SKM-1 (cell line): Measurements from ENCODE around the gene MYL5.
"Not testable (repeated sequence)": the region's sequence is repeated elsewhere in the genome, so short reads cannot be mapped to it uniquely, and the experiment has no call there.

Source experiments
- DNase-seq: peaks from one replicate; lab custom pipeline; 2025; ENCODE audit not compliant: unreplicated experiment; lab: John Stamatoyannopoulos, UW

Gene MYL5

DNA sequence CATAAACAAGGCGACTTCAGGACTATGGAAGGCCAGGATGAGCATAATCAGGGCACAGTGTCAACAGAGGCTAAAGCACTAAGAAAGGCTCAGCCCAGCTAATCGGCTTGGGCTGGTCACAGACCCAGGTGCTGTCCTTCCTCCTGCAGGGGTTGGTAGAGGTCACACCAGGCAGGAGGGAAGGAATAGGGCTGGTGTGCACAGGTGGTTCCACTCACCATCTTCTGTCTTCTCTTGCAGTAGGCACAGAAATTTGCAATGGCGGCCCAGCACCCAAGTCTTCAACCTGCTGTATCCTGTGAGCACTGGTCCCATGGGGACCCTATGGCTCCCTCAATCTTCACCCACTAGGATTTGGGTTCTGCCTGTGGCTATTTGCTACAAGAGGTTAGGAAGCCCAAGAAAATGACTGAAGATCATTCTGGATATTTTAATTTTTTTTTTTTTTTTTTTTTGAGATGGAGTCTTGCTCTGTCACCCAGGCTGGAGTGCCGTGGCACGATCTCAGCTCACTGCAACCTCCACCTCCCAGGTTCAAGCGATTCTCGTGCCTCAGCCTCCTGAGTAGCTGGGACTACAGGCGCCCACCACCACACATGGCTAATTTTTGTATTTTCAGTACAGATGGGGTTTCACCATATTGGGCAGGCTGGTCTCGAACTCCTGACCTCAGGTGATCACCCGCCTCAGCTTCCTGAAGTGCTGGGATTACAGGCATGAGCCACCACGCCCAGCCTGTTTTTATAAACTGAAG, 4.4 kb upstream of the MYL5 start:
- not testable (repeated sequence) for DNase-seq

DNA sequence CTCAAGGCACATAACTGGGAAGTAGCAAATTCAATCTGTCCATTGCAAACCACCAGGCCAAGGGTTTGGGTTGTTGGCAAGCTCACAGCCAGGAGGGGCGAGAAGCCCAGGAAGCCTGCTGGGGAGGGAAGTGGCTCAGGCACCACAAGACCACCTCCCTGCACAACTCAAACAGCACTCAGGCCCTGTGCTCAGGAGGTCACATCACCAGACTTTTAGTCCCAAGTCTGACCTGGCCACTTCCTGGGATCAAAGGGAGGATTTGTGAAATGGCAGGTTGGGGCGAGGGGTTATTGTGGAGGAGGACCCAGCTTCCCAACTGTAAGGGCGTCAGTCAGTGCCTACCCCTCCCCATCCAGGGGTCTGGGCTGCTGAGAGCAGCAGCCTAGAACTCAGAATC, 2.6 kb upstream of the MYL5 start:
- DNase-seq = no peak

DNA sequence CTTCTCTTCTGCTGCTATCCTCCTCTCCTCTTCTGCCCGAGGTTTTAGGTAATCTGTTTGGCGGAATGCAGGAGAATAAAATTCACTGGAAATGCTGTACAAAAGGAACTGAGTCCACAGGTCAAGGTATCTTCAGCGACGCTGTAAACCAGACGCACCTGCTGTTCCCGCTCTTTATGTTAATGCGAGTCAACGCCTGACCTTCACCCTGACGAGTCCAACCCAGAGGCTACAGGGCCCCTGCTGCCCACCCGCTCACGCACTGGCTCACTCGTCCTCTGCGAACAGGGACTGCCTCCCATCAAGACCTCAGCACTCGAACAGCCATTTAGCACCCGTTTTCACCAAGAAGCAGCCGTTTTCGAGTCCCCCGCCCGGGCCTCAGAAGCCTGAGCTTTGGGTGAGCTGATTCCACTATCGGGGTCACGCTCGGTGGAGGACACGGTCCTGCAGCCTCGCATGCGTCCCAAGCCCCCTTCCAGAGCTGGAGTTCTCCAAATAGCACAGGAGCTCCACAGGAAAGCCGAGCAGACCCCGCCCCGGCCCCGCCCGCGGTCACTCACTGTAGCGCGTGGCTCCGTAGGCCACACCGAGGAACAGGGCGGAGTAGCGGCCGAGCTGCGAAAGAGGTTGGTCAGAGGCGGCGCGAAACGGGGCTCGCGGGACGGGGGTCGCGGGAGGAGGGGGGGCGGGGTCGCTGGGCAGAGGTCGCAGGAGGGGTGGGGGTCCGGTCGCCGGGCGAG, 822 bp upstream of the MYL5 start:
- DNase-seq = no peak

DNA sequence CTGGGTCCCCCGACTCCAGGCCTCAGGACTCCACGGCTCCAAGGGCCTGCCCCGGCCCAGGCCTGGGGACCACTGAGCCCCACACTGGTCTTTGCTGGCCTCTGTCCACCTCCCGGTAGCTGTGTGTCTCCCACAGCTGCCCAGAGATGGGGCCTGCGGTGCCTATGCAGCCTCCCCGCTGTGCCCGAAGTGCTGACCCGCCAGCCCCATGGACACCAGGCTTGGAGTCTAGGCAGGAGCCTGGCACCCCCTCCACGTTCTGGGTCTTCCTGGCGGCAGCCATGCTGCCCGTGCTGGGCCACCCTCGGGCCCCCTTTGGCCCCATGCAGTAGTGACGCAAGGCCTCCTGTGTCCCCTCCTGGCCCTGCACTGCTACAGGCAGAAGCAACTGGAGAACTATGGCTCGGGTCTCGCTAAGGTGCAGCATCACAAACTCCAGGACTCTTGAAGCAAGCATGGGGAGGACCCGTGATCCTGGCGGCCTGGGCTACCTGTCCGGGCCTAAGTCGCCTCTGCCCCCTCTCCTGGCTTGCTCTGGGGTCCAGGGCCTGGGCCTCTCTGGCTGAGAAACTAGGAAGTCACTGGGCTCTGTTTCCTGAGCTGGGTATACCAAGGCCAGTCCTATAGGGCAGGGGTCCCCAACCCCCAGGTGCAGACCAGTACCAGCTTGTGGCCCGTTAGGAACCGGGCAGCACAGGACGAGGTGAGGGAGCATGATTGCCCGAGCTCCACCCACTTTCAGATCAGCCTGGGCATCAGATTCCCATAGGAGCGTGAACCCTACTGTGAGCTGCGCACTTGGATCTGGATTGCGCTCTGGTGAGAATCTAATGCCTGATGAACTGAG, 917 bp downstream of the MYL5 start:
- DNase-seq = no peak

DNA sequence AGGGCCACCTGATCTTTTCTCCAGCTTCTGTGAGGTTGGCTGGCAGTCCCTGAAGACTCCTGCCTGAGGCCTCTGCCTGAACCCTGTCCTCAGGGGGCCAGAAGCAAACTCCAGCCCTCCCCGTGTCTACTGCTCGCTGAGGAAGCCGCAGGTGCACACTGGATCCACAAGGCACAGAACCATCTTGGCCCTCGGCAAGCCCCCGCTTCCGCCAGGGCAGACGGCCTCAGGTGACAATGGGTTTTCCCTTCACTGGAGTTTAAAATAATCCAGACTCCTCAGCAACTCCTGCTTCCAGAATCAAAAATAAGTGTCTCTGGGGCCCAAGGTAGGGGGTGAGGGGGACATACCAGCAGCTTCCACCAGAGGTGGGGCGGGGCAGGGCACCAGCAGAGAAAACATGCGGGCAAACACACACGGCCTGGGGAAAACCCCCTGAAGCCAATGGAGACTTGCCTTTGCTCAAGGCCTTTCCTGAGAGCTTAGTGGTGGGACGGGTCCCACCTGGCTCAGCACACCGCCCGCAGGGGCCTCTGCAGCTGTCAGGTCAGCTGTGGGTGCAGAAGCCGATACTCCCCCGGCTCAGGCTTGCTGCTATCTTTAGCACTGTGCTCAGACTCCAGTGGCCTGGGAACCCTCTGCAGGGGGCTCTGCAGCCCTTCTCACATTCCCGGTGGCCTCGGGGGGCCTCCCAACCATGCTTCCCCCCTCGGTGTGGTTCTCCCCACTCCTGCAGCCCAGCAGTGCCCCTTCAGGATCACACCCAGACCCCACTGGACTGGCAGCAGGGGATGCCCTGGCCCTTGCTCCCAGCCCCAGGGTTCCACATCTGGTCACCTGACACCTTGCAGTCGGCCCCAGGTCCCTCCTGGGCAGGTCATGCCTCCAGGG, 1.9 kb downstream of the MYL5 start:
- DNase-seq = no peak

DNA sequence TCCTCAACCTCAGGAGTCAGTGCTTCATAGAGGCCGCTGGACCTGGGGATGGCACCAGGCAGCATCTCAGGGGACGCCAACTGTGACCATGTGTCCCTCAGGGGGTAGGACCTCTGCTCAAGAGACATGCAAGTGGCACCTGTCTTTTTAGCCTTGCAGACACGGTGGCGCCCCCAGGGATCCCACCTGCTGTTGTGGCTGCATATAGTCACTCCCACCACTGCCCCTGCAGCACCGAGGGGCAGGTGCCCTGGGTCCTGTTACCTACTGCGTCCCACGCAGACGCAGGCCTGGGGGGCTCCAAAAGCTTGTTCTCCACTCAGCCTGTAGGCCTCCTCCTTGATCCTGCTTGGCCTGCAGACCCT, 2.5 kb downstream of the MYL5 start:
- DNase-seq = no peak

DNA sequence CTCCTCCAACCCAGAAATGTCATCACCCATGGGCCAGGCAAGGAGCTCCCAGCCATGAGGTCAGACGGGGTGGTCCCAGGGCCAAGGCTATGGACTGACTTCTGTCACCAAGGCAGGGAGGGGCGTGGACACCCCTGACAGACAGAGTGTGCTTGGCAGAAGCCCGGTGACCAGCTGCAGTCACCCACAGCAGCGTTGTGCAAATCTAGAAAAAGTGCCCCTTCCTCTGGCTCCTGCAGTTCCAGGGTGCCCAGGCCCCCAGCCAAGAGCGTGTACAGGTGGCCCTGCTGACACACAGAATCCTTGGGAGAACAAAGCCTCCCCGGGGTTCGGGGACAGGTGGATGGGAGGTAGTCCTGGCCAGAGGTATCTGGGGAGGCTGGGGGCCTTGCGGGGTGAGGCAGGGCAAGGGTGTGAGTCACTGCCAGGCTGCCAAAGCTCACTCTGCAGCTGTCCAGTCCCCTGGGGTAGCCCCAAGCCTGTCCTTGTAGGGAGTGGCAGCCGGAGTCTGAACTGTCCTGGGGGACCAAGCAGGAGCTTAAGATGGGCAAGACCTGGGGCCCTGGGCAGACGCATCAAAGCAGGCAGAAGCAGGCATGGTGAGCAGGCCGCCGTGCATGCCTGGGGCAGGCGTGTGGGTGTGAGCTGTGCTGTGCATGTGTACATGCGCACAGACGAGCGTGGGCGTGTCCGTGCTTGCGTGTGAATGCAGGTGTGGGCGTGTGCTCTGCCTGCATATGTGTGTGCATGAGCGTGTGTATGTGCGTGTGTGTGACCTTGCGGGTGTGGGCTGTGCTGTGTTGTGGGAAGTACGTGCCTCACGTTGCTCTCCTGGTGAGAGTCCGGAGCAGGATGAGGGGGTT, 3.3 kb downstream of the MYL5 start:
- DNase-seq = no peak

DNA sequence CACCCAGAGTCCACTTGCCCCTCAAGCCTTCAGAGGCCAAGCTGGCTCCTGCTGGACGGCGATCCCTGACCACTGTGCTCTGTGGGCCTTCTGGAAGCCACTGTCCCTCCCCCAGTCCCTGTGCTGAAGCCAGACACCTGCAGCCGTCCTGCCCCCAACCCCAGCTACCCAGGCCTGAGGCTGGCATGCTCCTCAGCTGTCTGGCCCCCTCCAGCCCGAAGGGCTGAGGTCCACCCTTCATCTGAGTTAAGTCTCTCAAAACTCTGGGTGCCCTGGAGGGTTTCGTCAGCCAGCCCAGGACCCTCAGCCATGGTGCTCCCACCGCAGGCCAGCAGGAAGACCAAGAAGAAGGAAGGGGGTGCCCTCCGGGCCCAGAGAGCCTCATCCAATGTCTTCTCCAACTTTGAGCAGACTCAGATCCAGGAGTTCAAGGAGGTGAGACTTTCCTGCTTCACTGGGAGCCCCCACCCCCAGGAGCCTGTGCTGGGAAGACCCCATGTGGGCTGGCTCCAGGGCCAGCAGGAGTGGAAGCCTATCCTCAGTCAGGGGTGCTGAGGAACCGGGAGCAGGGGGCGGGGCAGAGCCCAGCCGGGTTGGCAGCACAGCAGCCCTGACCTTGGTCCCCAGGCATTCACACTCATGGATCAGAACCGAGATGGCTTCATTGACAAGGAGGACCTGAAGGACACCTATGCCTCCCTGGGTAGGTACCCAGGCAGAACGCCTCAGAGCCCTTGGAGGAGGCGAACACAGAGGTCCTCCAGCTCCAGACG, 4.2 kb downstream of the MYL5 start:
- no peak for DNase-seq

DNA sequence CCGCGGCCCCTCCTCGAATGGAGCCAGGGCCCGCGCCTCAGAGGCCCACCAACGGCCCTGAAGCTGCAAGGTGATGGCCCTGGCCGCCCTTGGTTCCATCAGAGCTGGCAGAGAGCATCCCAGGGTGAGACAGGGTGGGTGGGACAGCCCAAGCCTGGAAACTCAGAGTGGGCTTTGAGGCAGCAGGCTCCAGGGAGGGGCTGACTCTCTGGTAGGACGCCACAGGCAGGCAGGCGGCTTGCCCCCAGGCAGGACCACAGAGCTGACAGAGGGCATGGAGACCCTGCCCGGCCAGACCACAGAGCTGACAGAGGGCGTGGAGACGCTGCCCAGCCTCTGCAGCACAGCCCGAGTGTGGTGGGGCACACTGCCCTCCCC, 4.8 kb downstream of the MYL5 start:
- DNase-seq = no peak

DNA sequence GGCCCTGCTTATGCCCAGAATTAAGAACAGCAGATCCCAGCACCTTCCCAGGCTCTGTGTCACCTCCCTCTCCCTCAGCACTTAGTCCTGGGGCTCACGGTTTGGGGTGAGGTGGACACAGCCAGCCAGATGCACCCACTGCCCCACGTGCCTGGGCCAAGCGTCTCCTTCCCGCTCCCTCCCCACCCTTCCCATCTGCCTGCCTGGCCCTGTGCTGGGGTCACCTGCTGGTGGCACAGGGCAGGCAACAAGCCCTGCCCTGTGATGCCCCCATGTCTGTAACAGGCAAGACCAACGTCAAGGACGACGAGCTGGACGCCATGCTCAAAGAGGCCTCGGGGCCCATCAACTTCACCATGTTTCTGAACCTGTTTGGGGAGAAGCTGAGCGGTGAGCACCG, 5.3 kb downstream of the MYL5 start:
- DNase-seq = no peak

DNA sequence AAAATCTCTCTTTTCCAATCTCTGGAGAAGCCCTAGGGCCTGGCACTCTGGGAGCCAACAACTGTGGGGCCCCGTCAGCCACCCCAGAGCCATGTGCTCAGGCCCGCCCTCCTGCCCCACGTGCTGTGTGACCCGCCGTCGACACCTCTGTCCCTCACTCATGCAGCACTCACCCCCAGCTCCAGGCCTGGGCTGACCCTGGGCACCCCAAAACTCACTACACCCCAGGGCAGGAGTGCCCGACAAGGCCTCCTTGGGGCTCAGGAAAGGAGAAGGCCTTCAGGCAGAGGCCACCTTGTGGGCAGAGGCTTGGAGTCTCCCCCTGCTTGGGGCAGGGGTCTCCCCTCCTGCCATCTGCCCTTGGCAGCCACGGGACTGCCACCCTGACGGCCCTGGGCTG, 5.7 kb downstream of the MYL5 start:
- DNase-seq = no peak

DNA sequence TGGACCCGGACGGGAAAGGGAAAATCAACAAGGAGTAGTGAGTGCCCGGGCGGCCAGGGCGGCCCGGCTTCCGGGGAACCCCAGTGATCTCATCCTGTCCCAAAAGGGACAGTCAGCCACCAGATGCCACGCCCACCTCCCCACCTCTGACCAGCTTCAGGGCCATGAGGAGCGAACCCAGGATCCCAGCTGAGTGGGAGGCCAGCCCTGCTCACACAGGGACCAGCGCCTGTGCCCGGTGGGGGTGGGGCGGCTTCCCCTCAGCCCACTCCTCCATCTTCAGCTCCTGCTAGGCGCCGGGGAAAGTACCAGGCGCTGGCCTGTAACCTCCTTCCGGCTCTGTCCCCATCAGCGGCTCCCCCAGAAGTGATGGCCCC, 6.2 kb downstream of the MYL5 start:
- DNase-seq = no peak

DNA sequence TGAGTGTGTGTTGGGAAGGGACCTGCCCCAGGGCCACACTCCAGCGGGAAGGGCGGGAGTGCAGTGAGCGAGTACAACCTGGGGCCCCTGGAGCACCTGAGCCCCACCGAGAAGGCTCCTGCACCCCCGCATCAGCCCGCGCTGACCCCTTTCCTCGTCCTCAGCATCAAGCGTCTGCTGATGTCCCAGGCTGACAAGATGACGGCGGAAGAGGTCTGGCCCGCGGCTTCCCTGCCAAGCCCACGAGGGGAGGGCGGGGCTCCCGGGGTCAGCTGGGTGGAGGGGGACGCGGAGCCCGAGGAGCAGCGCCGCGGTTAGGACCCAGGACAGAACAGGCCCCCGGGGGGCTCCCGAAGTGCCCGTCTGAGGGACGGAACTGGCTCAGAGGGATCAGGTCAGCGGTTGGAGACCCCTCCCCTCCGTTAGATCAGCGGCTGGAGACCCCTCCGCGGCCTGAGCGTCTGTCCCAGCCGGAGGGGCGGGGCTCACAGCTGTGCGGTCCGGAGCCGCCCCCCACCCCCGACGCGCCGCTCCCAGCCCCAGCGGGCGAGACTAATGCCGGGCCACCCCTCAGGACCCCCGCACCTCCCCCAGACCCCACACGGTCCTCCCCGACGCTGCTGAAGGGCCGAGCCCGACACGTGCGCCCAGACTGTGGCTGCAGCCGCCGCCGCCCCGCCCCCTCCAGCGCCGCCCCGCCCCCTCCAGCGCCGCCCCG, 6.7 kb downstream of the MYL5 start:
- no peak for DNase-seq

DNA sequence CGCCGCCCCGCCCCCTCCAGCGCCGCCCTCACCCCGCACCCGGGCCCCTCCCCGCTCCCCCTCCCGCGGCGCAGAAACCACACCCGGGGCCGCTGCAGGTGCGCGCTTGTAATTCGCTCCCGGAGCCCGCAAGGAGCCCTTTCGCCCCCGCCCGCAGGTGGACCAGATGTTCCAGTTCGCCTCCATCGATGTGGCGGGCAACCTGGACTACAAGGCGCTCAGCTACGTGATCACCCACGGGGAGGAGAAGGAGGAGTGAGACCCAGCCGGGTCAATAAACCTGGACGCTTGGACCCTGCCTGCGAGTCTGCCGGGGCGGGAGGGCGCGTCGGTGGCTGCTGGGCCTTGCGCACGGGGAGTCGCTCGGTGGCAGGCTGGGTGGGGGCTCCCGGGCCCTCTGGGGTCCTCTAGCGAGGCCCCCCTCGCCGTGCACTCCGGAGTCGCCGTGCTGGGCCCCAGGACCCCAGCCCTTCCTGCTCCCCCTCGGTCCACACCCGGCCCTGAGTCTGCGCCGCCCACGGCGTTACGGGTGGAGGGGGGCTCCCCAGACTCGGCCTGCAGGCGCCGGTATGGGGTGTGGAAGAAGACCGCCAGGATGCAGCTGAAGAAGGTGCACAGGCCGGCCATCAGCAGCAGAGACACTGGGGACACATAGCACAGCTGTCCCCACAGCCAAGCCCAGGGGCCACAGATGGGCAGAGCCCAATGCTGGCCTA, 7.6 kb downstream of the MYL5 start:
- DNase-seq = no peak

DNA sequence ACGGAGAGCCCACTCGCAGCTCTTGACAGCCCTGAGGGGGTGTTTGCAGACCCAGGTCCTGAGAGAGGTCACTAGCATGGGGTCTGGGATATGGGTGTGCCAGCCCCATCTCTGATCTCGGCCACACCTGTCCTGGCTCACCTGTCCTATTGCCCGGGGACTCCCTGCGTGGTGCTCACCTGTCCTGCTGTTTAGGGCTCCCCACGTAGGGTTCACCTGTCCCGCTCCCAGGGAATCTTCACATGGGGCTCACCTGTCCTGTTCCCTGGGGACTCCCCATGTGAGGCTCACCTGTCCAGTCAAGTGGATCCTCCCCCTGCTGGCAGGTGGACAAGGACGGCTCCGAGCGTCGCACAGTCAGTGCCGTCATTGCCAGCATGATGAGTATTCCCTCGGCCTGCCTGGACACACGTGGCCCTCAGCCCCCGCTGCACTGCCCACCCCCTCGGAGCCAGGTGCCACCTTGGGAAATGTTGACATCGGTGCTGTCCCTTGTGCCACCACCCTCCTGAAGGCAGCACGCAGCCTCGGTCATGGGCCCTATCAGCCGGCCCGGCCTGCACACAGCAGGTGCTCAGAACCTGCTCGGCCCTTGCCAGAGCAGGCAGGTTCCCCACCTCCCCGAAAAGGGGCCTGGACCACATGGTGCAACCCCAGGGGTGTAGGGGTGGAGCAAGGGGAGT, 8.3 kb downstream of the MYL5 start:
- no peak for DNase-seq

DNA sequence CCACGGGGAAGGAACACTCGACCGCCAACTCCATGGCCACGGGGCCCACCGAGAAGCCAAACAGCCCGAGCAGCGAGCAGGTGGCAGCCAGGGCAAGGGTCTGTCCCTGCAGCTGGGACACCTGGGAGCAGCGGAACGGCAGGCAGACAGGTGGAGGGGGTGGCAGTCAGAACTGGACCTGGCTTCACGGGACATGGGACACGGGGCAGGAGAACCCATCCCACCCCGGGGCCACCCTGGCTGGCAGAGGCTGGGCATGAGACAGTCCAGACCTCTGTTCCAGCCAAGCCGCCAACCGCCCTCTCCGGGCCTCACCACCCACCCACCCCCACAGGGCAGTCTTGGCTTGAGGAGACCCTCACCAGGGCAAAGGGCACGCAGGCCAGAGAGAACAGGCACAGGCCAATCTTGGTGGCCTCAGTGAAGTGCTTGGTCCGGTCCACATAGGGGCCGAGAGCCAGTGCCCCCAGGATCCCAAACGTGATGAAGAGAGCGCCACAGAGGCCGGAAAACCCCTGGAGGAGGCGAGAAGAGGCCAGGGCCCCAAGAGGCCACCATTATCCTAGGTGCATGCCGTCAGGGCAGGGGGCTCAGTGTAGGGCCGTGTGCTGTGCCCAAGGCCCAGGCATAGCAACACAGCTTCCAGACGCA, 9.0 kb downstream of the MYL5 start:
- DNase-seq = no peak
